Endothelial cell of hepatic sinusoid (primary cell): ENCODE measurements around the gene TBCEL.

Source experiments
- in situ Hi-C: cut with HindIII; loops from 2 replicates; pipeline ENCODE4 v1.10.0; 2017; ENCODE audit warnings: low sequenced_read_pairs

The TBCEL gene

GRCh38 chr11:121058941-121059340, 35.0 kb downstream of the TBCEL start:
- in situ Hi-C loops, result no loop called here

- in situ Hi-C loops, result no loop called here
Measured at GRCh38 chr11:121059605-121060004, 35.7 kb downstream of the TBCEL start.

DNA sequence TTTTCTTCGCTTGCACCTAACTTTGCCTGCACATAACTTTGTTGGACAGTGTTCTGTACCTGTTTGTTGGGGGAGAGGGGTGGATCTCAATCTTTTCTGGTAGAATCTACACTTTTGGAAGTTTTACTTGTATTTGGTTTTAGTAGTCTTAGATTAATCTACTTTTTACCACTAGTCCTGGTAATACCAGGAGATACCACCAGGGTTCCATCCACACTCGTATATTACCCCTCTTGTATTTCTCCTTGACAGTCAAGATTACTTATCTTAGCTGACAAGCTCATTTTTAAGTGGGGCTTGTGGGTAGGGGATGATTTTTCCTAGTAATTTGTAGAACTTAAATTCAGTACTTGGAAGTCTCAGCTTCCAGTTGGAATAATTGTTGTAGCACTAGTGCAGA, 39.8 kb downstream of the TBCEL start:
- in situ Hi-C loops, result no loop called here

GRCh38 chr11:121066623-121067022, 42.7 kb downstream of the TBCEL start:
- in situ Hi-C loops, result no loop called here

- in situ Hi-C loops, result no loop called here
Measured at GRCh38 chr11:121067026-121067425, 43.1 kb downstream of the TBCEL start.

- in situ Hi-C loops, result no loop called here
Measured at GRCh38 chr11:121067453-121067852, 43.6 kb downstream of the TBCEL start.

- in situ Hi-C loops, result no loop called here
Measured at GRCh38 chr11:121067962-121068647, 44.2 kb downstream of the TBCEL start.

DNA sequence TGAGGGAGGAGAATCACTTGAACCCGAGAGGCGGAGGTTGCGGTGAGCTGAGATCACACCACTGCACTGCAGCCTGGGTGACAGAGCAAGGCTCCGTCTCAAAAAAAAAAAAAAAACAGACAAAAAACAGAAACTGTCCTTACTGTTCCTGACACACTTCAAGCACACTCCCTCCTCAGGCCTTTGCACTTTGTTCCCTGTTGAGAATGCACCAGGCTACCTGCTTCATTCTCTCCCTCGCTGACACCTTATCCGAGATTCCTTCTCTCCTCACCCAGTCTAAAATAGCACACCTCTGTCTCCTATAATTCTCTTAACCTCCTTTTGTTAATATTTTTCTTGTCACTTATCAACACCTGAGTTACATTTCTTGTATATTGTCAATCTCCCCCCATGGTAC, 44.9 kb downstream of the TBCEL start:
- in situ Hi-C loops, result no loop called here

DNA sequence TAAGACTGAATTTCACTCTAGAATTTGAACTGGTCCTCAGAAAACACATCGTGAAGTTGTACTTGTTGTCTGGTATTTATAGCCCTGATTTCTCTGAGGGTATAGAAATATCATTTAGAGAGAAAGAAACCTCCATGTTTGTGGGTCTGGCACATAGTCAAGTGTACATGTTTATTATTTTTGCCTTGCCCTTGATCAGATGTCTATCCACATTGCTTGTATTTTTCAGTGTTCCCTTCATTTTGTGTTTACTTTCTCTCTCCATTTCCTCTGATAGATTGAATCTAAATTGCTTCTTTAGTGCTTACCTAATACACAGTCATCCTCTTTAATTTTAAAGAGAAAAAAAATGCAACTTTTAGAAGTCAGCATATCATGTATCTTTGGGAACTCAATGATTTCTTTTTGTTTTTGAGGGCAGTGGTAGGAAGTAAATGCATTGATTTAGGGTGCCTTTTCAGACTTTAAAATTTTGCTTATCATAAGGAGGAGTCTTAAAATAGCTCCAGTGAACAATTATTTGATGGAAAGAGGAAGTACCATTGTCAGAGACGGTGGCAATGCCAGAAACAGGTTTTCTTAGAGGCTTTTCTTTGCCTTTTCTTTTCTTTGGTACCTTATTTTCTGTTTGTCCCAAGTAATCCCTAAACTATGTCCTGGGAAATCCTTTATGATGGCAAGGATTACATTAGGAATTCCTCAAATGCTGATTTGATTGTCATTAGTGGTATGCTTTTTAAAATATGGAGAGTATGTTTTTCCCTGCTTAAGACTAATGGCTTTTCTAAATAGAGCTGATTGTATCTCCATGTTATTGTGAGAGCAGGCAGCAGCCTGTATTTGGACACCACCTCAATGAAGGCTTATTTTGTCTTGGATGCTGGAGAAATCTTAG, 47.3 kb downstream of the TBCEL start:
- in situ Hi-C loops, result no loop called here

- in situ Hi-C loops, result no loop called here
Measured at GRCh38 chr11:121071846-121072450, 48.0 kb downstream of the TBCEL start.

- in situ Hi-C loops, result no loop called here
Measured at GRCh38 chr11:121081321-121081720, 57.4 kb downstream of the TBCEL start.

DNA sequence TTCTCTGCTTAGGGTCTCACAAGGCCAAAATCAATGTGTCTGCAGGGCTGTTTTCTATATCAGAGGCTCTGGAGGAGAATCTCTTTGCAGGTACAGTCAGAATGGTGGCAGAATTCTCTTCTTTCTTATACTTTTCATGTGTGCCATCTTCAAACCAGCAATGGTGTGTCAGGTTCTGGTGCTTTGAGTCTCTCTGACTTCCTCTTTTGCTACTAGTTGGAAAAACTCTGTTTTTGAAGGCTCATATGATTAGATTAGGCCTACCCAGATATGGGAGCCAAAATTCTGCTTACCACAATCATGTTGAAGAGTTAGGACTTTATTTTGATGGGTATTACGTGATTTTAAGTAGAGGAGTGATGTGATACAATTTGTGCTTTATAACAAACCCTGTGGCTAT, 58.3 kb downstream of the TBCEL start:
- in situ Hi-C loops, result no loop called here

DNA sequence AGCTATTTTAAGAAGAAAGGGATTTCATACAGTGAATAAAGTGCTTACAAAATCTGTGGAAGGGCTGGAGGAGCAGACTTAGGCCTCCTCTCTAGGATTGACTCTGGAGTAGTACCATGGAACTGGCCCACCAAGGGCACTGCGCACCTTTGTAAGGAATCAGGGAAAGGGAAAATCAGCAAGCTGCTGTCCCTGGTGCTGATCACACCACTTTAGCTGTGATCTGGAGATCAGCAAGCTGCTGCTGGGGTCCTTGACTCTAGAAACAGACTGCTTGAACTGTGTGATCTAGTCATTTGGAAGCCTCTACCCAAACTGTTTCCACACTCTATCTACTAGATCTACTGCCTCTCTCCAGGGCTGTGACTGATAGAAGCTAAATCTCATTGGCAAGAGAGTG, 58.8 kb downstream of the TBCEL start:
- in situ Hi-C loops, result no loop called here

GRCh38 chr11:121086866-121087265, 63.0 kb downstream of the TBCEL start:
- in situ Hi-C loops, result no loop called here

DNA sequence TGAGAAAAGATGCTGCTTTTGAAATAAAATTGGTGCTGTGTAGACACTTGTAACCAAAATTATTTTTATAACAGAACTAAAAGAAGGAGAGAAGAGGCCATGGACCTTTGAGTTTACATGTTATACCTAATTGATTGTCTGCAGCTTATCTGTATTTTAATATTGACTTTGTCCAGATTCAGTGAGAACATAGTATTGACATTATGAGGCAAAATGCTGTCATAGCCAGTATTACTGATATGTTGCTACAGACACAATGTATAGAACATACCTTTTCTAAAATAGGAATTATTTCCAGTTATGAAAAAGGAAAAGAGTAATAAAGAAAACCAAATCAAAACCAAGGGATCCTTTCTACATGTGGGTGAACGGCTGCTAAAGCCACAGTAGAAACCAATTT, 65.7 kb downstream of the TBCEL start:
- in situ Hi-C loops, result no loop called here

GRCh38 chr11:121090145-121090721, 66.3 kb downstream of the TBCEL start:
- in situ Hi-C loops, result no loop called here

DNA sequence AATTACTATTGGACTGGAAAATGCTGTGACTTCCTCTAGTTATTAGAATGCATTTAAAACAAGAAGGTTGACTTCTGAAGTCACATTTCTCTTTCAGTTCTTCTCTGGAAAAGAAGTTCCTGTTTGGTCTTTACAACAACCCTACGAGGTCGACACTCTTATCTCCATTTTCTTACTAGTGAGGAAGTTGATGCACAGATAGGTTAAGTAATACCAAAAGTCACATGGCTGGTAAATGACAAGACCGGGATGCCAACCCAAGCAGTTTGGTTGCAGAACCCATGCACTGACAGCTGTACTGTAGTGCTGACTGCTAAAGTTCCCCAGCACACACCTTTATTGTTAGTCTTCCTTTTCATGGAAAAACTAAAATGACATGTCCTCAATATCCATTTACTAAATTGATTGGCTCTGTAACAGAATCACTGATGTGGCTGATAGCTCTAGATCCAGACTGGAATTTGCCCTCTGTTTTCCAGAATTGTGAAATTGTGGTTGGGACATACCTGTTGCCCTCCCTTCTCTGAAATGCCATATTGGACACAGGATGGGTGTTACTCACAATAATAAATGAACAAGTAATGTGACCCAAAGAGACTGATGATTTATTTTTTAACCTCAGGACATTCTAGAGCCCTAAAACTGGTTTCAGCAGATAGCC, 67.7 kb downstream of the TBCEL start:
- in situ Hi-C loops, result no loop called here

DNA sequence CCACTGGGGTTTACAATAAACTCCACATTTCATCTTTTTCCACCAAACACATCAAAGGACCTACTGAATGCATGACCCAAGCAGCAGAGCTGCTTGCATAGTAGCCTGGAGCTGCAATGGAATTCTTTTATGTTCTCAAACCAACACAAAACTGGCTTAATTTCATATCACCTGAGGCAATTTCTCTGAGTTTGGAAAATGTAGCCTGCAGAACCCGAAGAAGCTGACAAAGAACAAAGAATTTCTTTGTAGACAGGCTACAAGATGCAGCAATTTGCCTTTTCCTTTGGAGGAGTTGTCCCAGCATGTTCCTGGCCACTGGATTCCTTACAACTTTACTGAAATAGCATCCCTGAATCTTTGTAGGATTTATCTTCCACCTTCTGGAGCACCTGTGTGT, 71.7 kb downstream of the TBCEL start:
- in situ Hi-C loops, result no loop called here

DNA sequence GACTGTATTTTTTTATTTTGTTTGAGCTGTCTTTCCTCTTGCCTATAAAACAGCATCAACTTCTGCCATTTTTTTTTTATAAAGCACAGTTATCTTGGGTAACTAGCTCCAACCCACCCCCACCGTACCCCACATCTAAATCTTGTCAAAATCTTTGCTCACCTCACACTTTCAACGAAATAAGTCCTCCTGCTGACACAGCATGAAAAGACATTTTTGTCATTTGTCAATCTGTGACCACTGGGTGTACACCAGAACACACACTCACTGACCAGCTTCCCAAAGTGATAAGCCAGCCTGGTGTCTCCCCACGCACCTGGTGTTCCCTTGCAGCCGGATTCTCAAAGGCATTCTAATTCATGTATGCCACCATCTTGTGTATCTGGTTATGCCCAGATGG, 75.5 kb downstream of the TBCEL start:
- in situ Hi-C loops, result no loop called here

- in situ Hi-C loops, result no loop called here
Measured at GRCh38 chr11:121099885-121100284, 76.0 kb downstream of the TBCEL start.

GRCh38 chr11:121100943-121101342, 77.0 kb downstream of the TBCEL start, which contains the start of gene TECTA:
TSS of gene TECTA (plus strand) at chr11:121101243. CDS start at chr11:121102666, 1,423 bp downstream.
- in situ Hi-C loops, result no loop called here
